ENCODE data around the gene MINPP1. TPM values are rescaled to one million over a fixed set of nuclear protein-coding genes. Genes with fewer than 3 reads are reported as not detected.

MINPP1 gene
- total and polyA plus RNA-seq, 2 of the 4 experiments (the other 2 are of a cell fraction): 11.7 to 14.4 TPM

GRCh38 chr10:87506956-87507355 is 2.3 kb downstream of the MINPP1 start:
- Histone ChIP-seq H3K4me2 (ENCODE audit: low read depth, low read length) (peak overlapping the region; percentile 19), H3K4me3 (ENCODE audit: insufficient read depth, low read depth, low read length) (no peak overlapping the region), H2BK15ac (ENCODE audit: low read depth, low read length) (no peak overlapping the region), H3K27ac (ENCODE audit: insufficient read depth, low read length) (no peak overlapping the region), H2BK120ac (ENCODE audit: low read depth, low read length) (no peak overlapping the region), H3K23ac (ENCODE audit: low read depth, low read length) (no peak overlapping the region), H2AK5ac (ENCODE audit: low read depth, low read length) (no peak overlapping the region), H3K9me3 (ENCODE audit: control insufficient read depth, insufficient read depth, low read length) (no peaks in the 10 kb centered on the region), H3K18ac (ENCODE audit: low read depth, low read length) (no peak overlapping the region), H3K9me1 (ENCODE audit: insufficient read depth, low read length) (no peaks in the 10 kb centered on the region; the same call in 1 of the 2 replicates), H3K36me3 (ENCODE audit: control insufficient read depth, insufficient read depth, low read length) (peaks cover 1% of the 10 kb centered on the region; the same call in 1 of the 2 replicates), H3K4ac (ENCODE audit: low read depth, low read length) (no peak overlapping the region), H3K14ac (replicated peaks; ENCODE audit: low read depth, low read length) (no peak overlapping the region), H2AFZ (replicated peaks; ENCODE audit: low read length, poor library complexity) (no peak overlapping the region), H3K9ac (ENCODE audit: low read depth, low read length) (no peak overlapping the region), H3K27me3 (ENCODE audit: control insufficient read depth, insufficient read depth, low read length) (no peaks in the 10 kb centered on the region), H3K79me1 (ENCODE audit: low read depth in 1 of 2, low read length in 2 of 2) (peaks cover 16 to 36% of the 10 kb centered on the region in 2 experiments), H4K20me1 (ENCODE audit: insufficient read depth, low read length) (no peaks in the 10 kb centered on the region; the same call in 1 of the 2 replicates), H4K91ac (ENCODE audit: insufficient read depth, low read depth, low read length) (no peak overlapping the region), H3K56ac (ENCODE audit: extremely low read depth, insufficient read depth, low read length) (no peak overlapping the region), H2BK20ac (ENCODE audit: low read depth, low read length) (no peak overlapping the region), H4K5ac (ENCODE audit: low read depth, low read length) (no peak overlapping the region), H3K4me1 (ENCODE audit: control insufficient read depth, insufficient read depth, low read length) (peaks cover 1% of the 10 kb centered on the region; the same call in 1 of the 2 replicates), H2BK5ac (ENCODE audit: low read depth, low read length, poor library complexity, severe bottlenecking) (no peak overlapping the region), H4K8ac (ENCODE audit: low read depth in 2 of 2, low read length in 2 of 2) (no peak overlapping the region), H2AK9ac (replicated peaks; ENCODE audit: low read depth, low read length, poor library complexity) (no peak overlapping the region)
- ChIA-PET POLR2A (ENCODE audit: unreplicated experiment) (no interaction called here), CTCF (interaction anchor here (0.6 kb wide), 1 partner anchor 567 kb away, joined by 4 read pairs; no protein-coding TSS in a partner anchor)
- in situ Hi-C loops (cut with MboI; ENCODE audit: low sequenced_read_pairs) (loop anchor here (25.0 kb wide), 1 partner anchor 295 kb away; no protein-coding TSS in a partner anchor), dilution Hi-C loops (cut with HindIII; ENCODE audit: low sequenced_read_pairs, unreplicated experiment) (no loop called here), intact Hi-C loops (cut with micrococcal nuclease) (loop anchor here (2.0 to 5.0 kb wide), 2 partner anchors 14 to 165 kb away; no protein-coding TSS in a partner anchor)
- WGBS, 2 experiments (ENCODE audit: extremely low coverage in 2 of 2, insufficient read length in 1 of 2): no CpG with 5 or more reads among the region's 3 CpGs
- TF ChIP-seq NFE2L2 (IDR thresholded peaks at IDR 0.05; ENCODE audit: low read depth, low read length) (no peak), USF2 (IDR thresholded peaks at IDR 0.05; ENCODE audit: low read depth, low read length) (no peak), RFX5 (IDR thresholded peaks at IDR 0.05; ENCODE audit: low read depth, low read length) (no peak), RAD21 (IDR thresholded peaks at IDR 0.05; ENCODE audit: low read length) (no peak), BHLHE40 (IDR thresholded peaks at IDR 0.05; ENCODE audit: low read depth, low read length) (no peak)
- TF ChIP-seq, protein P1, sequence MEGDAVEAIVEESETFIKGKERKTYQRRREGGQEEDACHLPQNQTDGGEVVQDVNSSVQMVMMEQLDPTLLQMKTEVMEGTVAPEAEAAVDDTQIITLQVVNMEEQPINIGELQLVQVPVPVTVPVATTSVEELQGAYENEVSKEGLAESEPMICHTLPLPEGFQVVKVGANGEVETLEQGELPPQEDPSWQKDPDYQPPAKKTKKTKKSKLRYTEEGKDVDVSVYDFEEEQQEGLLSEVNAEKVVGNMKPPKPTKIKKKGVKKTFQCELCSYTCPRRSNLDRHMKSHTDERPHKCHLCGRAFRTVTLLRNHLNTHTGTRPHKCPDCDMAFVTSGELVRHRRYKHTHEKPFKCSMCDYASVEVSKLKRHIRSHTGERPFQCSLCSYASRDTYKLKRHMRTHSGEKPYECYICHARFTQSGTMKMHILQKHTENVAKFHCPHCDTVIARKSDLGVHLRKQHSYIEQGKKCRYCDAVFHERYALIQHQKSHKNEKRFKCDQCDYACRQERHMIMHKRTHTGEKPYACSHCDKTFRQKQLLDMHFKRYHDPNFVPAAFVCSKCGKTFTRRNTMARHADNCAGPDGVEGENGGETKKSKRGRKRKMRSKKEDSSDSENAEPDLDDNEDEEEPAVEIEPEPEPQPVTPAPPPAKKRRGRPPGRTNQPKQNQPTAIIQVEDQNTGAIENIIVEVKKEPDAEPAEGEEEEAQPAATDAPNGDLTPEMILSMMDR (conservative IDR thresholded peaks at IDR 0.05; ENCODE audit: low read depth, low read length): no peak
- BruUV-seq (replicated peaks): no TSS peak
- ATAC-seq (ENCODE audit: low read depth): no peak
- no peak for DNase-seq
